ENCODE data around the gene TFAM. TPM values are rescaled to one million over a fixed set of nuclear protein-coding genes. Genes with fewer than 3 reads are reported as not detected.

Gene TFAM
- 10 to 100 TPM; 74.8 to 84.7 TPM for total RNA-seq

GRCh38 chr10:58384999-58385783 is at the start of gene TFAM:
TSS of gene TFAM (plus strand) at chr10:58385410. CDS start at chr10:58385548, 138 bp downstream.
- DNase-seq (ENCODE audit: low spot score in 2 of 2), result peak; percentile 93 to 96
- ATAC-seq, result peak; percentile 91 to 95
- Mint-ChIP-seq H3K27ac (peak within 1 kb of the TSS; percentile 94 to 98), H3K36me3 (peaks cover 12 to 24% of the 10 kb centered on the region in 2 donors), H3K9me3 (no peaks in the 10 kb centered on the region)

GRCh38 chr10:58336242-58336641 is 49.0 kb upstream of the TFAM start:
- DNase-seq (ENCODE audit: low spot score in 2 of 2) (no peak), ATAC-seq (no peak)
- Mint-ChIP-seq H3K36me3 (peaks cover 6 to 8% of the 10 kb centered on the region in 2 donors), H3K9me3 (no peaks in the 10 kb centered on the region), H3K27ac (peak overlapping the region in 1 of 2 donors; percentile 87)

GRCh38 chr10:58341422-58341821 is 43.8 kb upstream of the TFAM start:
- ATAC-seq (no peak), DNase-seq (ENCODE audit: low spot score in 2 of 2) (no peak)
- H3K27ac Mint-ChIP-seq, result no peak overlapping the region
- H3K9me3 Mint-ChIP-seq, result peaks cover 0 to 5% of the 10 kb centered on the region in 2 donors
- H3K36me3 Mint-ChIP-seq, result peaks cover 0 to 9% of the 10 kb centered on the region in 2 donors

DNA sequence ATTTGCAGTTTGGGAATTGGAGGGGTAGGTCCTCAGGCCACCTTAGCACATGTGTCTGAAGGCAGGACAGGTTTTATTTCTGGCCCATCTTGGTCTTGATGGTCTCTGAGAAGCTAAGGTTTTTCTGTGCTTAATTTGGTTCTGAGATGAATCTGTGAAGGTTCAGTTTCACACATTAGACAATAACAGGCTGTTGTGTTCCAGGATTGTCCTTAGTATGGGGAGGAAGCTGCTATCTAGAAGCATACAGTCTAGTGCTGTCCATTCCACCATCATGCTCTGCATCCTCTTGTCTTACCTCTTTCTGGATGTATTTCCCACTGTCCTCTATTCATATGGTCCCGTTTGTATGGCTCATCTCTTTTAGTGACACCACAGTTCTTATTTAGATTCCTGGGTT is 43.3 kb upstream of the TFAM start:
- Mint-ChIP-seq H3K27ac (no peak overlapping the region), H3K36me3 (peaks cover 0 to 14% of the 10 kb centered on the region in 2 donors), H3K9me3 (peaks cover 0 to 5% of the 10 kb centered on the region in 2 donors)
- no peak for DNase-seq (ENCODE audit: low spot score in 2 of 2)
- ATAC-seq, result no peak

DNA sequence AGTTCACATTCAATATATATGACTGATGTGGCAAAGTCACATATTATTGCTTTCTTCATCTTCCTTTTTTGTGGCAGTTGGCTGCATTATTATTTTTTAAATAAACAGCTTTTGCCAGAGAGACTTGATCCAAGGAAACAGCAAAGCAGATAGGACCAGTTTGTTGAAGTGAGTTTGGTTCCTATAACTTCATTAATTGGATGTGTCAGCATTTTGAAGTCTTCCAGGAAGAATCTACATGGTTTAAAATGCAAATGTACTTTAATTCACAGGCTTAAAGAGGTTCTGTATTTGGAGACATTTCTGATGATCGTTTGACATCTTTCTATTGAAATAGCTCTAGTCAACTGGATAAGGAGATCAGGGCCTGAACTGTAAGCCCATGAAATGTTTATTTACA is 37.2 kb upstream of the TFAM start:
- no peak for ATAC-seq
- DNase-seq (ENCODE audit: low spot score in 2 of 2), result no peak
- Mint-ChIP-seq H3K36me3 (peaks cover 0 to 23% of the 10 kb centered on the region in 2 donors), H3K9me3 (peaks cover 0 to 5% of the 10 kb centered on the region in 2 donors), H3K27ac (no peak overlapping the region)

GRCh38 chr10:58348571-58349033 is 36.6 kb upstream of the TFAM start:
- no peak for ATAC-seq
- Mint-ChIP-seq H3K9me3 (peaks cover 0 to 5% of the 10 kb centered on the region in 2 donors), H3K27ac (no peak overlapping the region), H3K36me3 (peaks cover 0 to 23% of the 10 kb centered on the region in 2 donors)
- DNase-seq (ENCODE audit: low spot score in 2 of 2), result no peak

- DNase-seq (ENCODE audit: low spot score in 2 of 2), result no peak
- ATAC-seq, result no peak
These were observed 35.2 kb upstream of the TFAM start for GRCh38 chr10:58350023-58350422.

DNA sequence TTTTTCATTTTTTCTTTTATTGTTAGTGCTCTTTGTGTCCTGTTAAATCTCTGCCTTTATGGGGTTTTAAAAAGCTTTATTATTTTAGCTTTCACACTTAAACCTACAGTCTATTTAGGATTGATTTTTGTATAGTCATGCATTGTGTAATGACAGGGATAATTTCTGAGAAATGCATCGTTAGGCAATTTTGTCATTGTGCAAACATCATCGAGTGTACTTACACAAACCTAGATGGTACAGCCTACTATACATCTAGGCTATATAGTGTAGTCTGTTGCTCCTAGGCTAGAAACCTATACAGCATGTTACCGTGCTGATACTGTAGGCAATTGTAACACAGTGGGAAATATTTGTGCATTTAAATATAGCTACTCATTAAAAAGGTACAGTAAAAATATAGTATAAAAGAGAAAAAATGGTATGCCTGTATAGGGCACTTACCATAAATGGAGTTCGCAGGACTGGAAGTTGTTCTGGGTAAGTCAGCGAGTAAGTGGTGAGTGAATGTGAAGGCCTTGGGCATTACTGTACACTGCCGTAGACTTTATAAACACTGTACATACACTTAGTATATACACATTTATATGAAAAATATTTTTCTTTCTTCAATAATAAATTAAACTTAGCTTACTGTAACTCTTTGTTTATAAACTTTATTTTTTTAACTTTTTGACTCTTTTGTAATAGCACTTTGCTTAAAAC is 34.4 kb upstream of the TFAM start:
- H3K27ac Mint-ChIP-seq, result no peak overlapping the region

More at GRCh38 chr10:58350023-58350422, 35.2 kb upstream of the TFAM start:
- no peak overlapping the region for H3K27ac Mint-ChIP-seq
- peaks cover 0 to 23% of the 10 kb centered on the region in 2 donors for H3K36me3 Mint-ChIP-seq
- H3K9me3 Mint-ChIP-seq, result peaks cover 0 to 5% of the 10 kb centered on the region in 2 donors

GRCh38 chr10:58351616-58352578 is 33.3 kb upstream of the TFAM start:
- H3K36me3 Mint-ChIP-seq, result peaks cover 0 to 10% of the 10 kb centered on the region in 2 donors
- DNase-seq (ENCODE audit: low spot score in 2 of 2) (no peak), ATAC-seq (no peak)
- no peaks in the 10 kb centered on the region for H3K9me3 Mint-ChIP-seq
- no peak overlapping the region for H3K27ac Mint-ChIP-seq

More for the DNA sequence above, 34.4 kb upstream of the TFAM start:
- Mint-ChIP-seq H3K9me3 (peaks cover 0 to under 1% of the 10 kb centered on the region in 2 donors), H3K36me3 (peaks cover 0 to 19% of the 10 kb centered on the region in 2 donors)
- ATAC-seq, result no peak
- DNase-seq (ENCODE audit: low spot score in 2 of 2), result no peak

GRCh38 chr10:58352956-58353610 is 32.1 kb upstream of the TFAM start:
- Mint-ChIP-seq H3K27ac (no peak overlapping the region), H3K36me3 (peaks cover 0 to under 1% of the 10 kb centered on the region in 2 donors)

DNA sequence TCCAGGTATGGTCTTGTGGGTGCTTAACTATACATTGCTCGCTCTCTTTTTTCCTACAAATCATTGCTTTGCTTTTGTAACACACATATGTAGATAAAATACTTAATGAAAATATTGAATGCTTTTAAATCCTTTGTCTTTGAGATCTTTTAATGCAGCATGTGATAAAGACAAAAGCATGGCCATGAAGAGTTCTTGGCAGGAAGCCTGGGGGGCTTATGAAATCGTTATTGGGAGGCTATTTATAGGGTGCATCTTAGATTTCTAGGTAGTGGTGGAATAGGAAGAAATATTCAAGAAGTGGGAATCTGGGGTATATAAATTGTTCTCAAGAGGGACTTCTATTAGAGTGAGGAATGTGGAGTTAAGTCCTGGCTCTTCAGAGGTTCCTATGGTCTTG is 28.5 kb upstream of the TFAM start:
- H3K27ac Mint-ChIP-seq, result no peak overlapping the region

More at GRCh38 chr10:58352956-58353610, 32.1 kb upstream of the TFAM start:
- DNase-seq (ENCODE audit: low spot score in 2 of 2), result no peak
- no peak for ATAC-seq
- no peaks in the 10 kb centered on the region for H3K9me3 Mint-ChIP-seq

GRCh38 chr10:58358314-58358933 is 26.8 kb upstream of the TFAM start:
- ATAC-seq (no peak), DNase-seq (ENCODE audit: low spot score in 2 of 2) (no peak)
- H3K36me3 Mint-ChIP-seq, result no peaks in the 10 kb centered on the region
- no peaks in the 10 kb centered on the region for H3K9me3 Mint-ChIP-seq
- no peak overlapping the region for H3K27ac Mint-ChIP-seq

More for the DNA sequence above, 28.5 kb upstream of the TFAM start:
- ATAC-seq, result no peak
- no peaks in the 10 kb centered on the region for H3K36me3 Mint-ChIP-seq
- H3K9me3 Mint-ChIP-seq, result no peaks in the 10 kb centered on the region
- DNase-seq (ENCODE audit: low spot score in 2 of 2), result no peak

DNA sequence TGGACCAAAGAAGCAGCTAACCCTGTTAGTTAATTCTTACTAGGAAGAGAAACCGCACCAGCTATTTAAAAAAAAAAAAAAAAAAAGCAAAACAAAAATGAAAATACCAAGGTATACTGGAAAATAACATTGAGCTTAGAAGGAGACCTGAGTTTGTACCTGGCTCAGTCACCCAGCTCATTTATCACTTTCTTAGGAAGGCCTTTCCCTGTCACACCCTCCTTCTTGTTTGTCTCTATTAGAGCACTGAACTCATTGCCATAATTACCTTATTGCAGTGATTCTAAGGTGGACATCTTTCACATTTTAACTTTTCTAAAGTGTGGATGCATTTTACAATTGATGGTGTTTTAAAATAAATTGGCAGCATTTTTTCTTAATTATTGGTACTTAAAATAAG is 26.3 kb upstream of the TFAM start:
- ATAC-seq, result no peak
- H3K9me3 Mint-ChIP-seq, result no peaks in the 10 kb centered on the region
- no peak for DNase-seq (ENCODE audit: low spot score in 2 of 2)
- no peak overlapping the region for H3K27ac Mint-ChIP-seq
- H3K36me3 Mint-ChIP-seq, result no peaks in the 10 kb centered on the region

- Mint-ChIP-seq H3K36me3 (no peaks in the 10 kb centered on the region), H3K27ac (no peak overlapping the region), H3K9me3 (no peaks in the 10 kb centered on the region)
- no peak for ATAC-seq
- DNase-seq (ENCODE audit: low spot score in 2 of 2), result no peak
These were observed 25.7 kb upstream of the TFAM start for GRCh38 chr10:58359541-58359940.

- no peaks in the 10 kb centered on the region for H3K9me3 Mint-ChIP-seq
- ATAC-seq (peak in 1 of 2 donors; percentile 39), DNase-seq (ENCODE audit: low spot score in 2 of 2) (no peak)
- H3K27ac Mint-ChIP-seq, result peak overlapping the region; percentile 7 to 56
- no peaks in the 10 kb centered on the region for H3K36me3 Mint-ChIP-seq
These were observed 24.7 kb upstream of the TFAM start for GRCh38 chr10:58360412-58361004.

Data from activated naive CD4-positive, alpha-beta T cell treated with anti-CD3 and anti-CD28 coated beads, Interleukin-2, amount 50 U/mL, for 72 hours (primary cell).